ENCODE measurements around the gene CFAP46.

GRCh38 chr10:132967540-132967939, 25.2 kb upstream of the CFAP46 start:
- no peak for TF ChIP-seq CTCF (conservative IDR thresholded peaks at IDR 0.05 in 1 of 2, IDR thresholded peaks at IDR 0.05 in 1 of 2; ENCODE audit: extremely low read depth in 1 of 2, insufficient read depth in 1 of 2, low read depth in 1 of 2, low read length in 2 of 2)
- no peak for TF ChIP-seq EZH2 (IDR thresholded peaks at IDR 0.05; ENCODE audit: borderline replicate concordance, low read length)
